GM18868 (cell line): ENCODE results near the gene PSD2.

Experiments
- ATAC-seq: cut with Tn5 transposase; IDR thresholded peaks from one replicate; pipeline ENCODE4 v1.9.1; 2021; ENCODE audit warnings: mild to moderate bottlenecking, moderate library complexity; ENCODE audit not compliant: unreplicated experiment

Gene PSD2

GRCh38 chr5:139810341-139811273 is 15.0 kb downstream of the PSD2 start:
- no peak for ATAC-seq

- no peak for ATAC-seq
These were observed 15.6 kb downstream of the PSD2 start for GRCh38 chr5:139811274-139811607.

GRCh38 chr5:139812323-139812722 is 16.7 kb downstream of the PSD2 start:
- ATAC-seq, result no peak

GRCh38 chr5:139812836-139813805 is 17.5 kb downstream of the PSD2 start:
- no peak for ATAC-seq

GRCh38 chr5:139814191-139814601 is 18.6 kb downstream of the PSD2 start:
- ATAC-seq, result no peak

GRCh38 chr5:139814704-139815280 is 19.2 kb downstream of the PSD2 start:
- no peak for ATAC-seq

GRCh38 chr5:139816566-139816965 is 21.0 kb downstream of the PSD2 start:
- ATAC-seq, result no peak

GRCh38 chr5:139817362-139817761 is 21.8 kb downstream of the PSD2 start:
- no peak for ATAC-seq

GRCh38 chr5:139817970-139818369 is 22.4 kb downstream of the PSD2 start:
- no peak for ATAC-seq

- ATAC-seq, result no peak
These were observed 24.5 kb downstream of the PSD2 start for GRCh38 chr5:139820130-139820529.

- ATAC-seq, result no peak
These were observed 25.0 kb downstream of the PSD2 start for GRCh38 chr5:139820606-139821005.

- ATAC-seq, result no peak
These were observed 26.4 kb downstream of the PSD2 start for GRCh38 chr5:139821806-139822552.

- no peak for ATAC-seq
These were observed 27.2 kb downstream of the PSD2 start for GRCh38 chr5:139822553-139823425.

GRCh38 chr5:139823757-139824355 is 28.2 kb downstream of the PSD2 start:
- ATAC-seq, result no peak

- ATAC-seq, result no peak
These were observed 30.1 kb downstream of the PSD2 start for GRCh38 chr5:139825690-139826089.

GRCh38 chr5:139828207-139828895 is 32.7 kb downstream of the PSD2 start:
- no peak for ATAC-seq

- ATAC-seq, result no peak
These were observed 33.9 kb downstream of the PSD2 start for GRCh38 chr5:139829471-139829870.

- ATAC-seq, result no peak
These were observed 36.0 kb downstream of the PSD2 start for GRCh38 chr5:139831624-139832023.

- no peak for ATAC-seq
These were observed 37.9 kb downstream of the PSD2 start for GRCh38 chr5:139833525-139833924.
